GM18502 (cell line): ENCODE measurements around the gene C4A.
"Not testable (repeated sequence)": the region's sequence is repeated elsewhere in the genome, so short reads cannot be mapped to it uniquely, and the experiment has no call there.

Experiments
- ATAC-seq: cut with Tn5 transposase; IDR thresholded peaks from one replicate; pipeline ENCODE4 v1.9.1; 2021; ENCODE audit warnings: mild to moderate bottlenecking; ENCODE audit not compliant: unreplicated experiment, poor library complexity

C4A gene

DNA sequence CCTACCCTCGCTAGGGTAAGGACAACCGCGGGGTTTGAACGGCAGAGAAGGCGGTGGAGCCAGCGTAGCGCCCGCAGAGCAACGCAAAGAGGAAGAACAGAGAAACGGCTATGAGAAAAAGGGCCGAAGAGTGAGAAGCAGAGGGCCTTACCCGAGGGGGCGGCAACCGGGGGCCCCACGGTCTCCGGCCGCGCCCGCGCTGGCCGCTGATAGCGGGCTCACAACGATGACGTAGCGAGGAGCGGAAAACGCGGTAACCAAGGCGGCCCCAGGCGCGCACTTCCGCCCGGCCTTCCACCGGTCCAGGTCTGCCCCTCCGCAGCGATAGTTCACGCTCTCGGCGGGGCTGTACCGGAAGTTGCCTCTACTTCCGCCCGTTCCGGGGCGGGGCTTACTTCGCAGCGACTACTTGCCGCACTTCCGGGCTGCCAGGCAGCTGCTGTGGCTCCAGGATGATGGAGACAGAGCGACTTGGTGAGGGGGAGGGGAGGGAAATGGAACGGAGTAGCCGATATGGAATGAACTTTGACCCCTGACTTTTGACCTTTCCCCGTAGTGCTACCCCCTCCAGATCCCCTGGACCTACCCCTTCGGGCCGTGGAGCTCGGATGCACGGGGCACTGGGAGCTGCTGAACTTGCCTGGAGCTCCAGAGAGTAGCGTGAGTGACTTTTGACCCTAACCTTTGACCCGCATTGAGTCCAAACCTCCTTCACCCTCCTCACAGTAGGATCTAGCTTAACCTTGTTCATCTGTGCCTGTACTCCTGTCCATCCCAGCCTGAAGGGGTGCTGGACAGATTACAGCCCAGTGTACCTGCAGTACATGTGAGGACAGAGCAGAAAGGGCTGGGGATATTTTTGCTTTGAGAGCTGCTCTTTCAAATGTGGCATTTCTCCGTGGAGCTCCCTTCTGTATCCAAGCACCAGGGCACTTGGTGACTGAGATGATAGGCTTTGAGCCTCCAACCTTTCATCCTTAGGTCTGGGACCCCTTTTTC is 22.8 kb upstream of the C4A start, which contains the start of the genes NELFE and SKIC2:
NELFE (minus strand) TSS at position 231 of the 999 bp plus-strand sequence. CDS start 525 bp downstream, outside the sequence.
SKIC2 (plus strand) TSS at position 435 of the 999 bp plus-strand sequence; CDS start at position 453, 18 bp downstream.
- peak; percentile 95 for ATAC-seq

DNA sequence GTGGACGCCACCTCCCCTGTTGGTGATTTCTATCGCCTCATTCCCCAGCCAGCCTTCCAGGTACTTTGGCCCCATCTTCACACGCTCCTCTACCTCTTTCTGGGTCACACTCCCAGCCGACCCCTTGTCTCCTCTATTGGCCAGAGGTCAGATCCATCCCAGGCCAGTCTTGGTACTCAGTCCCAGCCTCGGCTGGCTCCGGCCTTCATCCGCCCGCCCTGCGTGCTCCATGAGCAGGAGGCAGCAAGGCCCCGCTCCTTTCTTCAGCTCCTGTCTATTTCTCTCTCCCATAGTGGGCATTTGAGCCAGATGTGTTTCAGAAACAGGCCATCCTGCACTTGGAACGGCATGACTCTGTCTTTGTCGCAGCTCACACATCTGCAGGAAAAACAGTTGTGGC is 20.2 kb upstream of the C4A start:
- ATAC-seq: no peak

DNA sequence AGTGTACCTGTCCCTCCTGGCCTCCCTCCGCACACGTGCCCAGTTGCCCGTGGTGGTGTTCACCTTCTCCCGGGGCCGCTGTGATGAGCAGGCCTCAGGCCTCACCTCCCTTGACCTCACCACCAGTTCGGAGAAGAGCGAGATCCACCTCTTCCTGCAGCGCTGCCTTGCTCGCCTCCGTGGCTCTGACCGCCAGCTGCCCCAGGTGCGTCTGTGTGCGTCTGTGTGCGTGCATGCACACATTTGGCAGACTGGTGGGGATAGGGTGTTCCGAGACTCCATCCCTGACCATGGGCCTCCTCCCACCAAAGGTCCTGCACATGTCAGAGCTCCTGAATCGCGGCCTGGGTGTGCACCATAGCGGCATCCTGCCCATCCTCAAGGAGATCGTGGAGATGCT is 17.9 kb upstream of the C4A start:
- ATAC-seq: no peak

DNA sequence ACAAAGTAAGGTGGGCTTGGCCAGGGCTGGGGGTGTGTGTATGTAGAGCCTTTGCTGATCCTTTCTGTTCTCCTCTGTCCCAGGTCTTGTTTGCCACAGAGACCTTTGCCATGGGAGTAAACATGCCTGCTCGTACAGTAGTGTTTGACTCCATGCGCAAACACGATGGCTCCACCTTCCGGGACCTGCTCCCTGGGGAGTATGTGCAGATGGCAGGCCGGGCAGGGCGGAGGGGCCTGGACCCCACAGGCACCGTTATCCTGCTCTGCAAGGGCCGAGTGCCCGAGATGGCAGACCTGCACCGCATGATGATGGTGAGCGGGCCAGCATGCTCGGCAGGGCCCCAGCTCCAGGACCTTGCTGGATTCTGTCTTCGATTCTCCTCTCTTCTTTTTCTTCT is 16.2 kb upstream of the C4A start:
- no peak for ATAC-seq

- no peak for ATAC-seq
These were observed 15.4 kb upstream of the C4A start for GRCh38 chr6:31966506-31966905.

DNA sequence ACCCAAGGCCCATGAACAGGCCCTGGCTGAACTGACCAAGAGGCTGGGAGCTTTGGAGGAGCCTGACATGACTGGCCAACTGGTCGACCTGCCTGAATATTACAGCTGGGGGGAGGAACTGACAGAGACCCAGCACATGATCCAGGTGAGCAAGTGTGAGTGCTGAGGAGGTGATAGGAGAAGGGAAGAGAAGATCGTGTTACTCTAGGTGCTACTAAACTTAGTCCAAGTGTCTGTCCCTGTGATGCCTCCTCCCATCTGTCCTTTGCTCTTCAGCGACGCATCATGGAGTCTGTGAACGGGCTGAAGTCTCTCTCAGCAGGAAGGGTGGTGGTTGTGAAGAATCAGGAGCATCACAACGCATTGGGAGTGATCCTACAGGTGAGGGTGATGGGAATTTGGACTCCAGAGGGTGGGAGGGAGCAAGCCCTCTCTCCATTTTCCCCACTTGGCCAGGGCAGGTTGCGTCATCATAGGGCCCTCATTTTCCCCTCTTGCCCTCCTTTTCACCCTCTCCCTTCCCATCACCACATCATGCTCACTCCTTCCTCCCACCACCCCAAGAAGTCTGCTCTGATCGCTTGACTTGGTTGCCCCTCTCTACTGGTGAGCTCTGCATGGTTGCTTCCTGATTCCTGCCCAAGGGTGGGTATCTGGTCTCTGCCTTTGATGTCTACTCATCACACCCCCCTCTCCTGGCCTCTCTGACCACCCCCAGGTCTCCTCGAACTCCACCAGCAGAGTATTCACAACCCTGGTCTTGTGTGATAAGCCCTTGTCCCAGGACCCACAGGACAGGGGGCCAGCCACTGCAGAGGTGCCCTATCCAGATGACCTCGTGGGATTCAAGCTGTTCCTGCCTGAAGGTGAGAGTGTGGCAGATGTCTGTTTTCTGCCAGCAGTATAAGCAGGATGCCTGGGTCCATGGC is 14.6 kb upstream of the C4A start:
- ATAC-seq: no peak

DNA sequence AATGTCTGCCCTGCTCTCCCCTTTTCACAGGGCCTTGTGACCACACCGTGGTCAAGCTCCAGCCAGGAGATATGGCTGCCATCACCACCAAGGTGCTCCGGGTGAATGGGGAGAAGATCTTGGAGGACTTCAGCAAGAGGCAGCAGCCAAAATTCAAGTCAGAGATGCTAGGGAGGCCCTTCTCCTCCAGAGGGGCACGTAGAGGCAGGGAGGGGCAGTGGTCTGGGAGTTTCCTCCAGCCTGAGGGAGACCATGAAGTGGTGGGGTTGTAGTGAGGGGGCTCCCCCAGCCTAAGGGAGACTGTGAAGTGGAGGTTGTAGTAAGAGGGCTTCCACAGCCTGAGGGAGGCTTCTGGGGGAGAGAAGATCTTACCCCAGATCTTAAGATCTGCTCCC is 13.9 kb upstream of the C4A start:
- no peak for ATAC-seq

DNA sequence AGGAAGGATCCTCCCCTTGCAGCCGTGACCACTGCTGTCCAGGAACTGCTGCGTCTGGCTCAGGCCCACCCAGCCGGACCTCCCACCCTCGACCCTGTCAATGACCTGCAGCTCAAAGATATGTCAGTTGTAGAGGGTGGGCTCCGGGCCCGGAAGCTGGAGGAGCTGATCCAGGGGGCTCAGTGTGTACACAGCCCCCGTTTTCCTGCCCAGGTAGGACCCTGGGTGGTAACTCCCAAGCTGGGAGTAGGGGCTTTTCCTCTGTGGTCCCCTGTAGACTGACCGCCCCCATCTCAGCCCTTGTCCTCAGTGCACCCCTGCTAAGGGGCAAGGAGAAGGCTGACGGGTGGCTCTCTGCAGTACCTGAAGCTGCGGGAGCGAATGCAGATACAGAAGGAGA is 13.5 kb upstream of the C4A start:
- ATAC-seq: no peak

- no peak for ATAC-seq
These were observed 12.8 kb upstream of the C4A start for GRCh38 chr6:31968791-31969711.

- no peak for ATAC-seq
These were observed 11.9 kb upstream of the C4A start for GRCh38 chr6:31969712-31970603.

GRCh38 chr6:31970604-31971271 is 11.1 kb upstream of the C4A start:
- no peak for ATAC-seq

- ATAC-seq: no peak
These were observed 10.4 kb upstream of the C4A start for GRCh38 chr6:31971279-31971992.

GRCh38 chr6:31971993-31972708 is 9.7 kb upstream of the C4A start, which contains the start of gene DXO:
DXO (minus strand) TSS chr6:31972138; CDS start chr6:31971675, 463 bp downstream.
- ATAC-seq: peak; percentile 89

- ATAC-seq: no peak
These were observed 9.0 kb upstream of the C4A start for GRCh38 chr6:31972709-31973350.

GRCh38 chr6:31976065-31976464 is 5.8 kb upstream of the C4A start:
- ATAC-seq: not testable (repeated sequence)

- ATAC-seq: no peak
These were observed 3.9 kb upstream of the C4A start for GRCh38 chr6:31977816-31978431.
